ENCODE measurements around the gene UBE2QL1. TPM values are rescaled to one million over a fixed set of nuclear protein-coding genes. Genes with fewer than 3 reads are reported as not detected.

The UBE2QL1 gene
- total RNA-seq, 1 donor from 2014 or later: 4.4 TPM

DNA sequence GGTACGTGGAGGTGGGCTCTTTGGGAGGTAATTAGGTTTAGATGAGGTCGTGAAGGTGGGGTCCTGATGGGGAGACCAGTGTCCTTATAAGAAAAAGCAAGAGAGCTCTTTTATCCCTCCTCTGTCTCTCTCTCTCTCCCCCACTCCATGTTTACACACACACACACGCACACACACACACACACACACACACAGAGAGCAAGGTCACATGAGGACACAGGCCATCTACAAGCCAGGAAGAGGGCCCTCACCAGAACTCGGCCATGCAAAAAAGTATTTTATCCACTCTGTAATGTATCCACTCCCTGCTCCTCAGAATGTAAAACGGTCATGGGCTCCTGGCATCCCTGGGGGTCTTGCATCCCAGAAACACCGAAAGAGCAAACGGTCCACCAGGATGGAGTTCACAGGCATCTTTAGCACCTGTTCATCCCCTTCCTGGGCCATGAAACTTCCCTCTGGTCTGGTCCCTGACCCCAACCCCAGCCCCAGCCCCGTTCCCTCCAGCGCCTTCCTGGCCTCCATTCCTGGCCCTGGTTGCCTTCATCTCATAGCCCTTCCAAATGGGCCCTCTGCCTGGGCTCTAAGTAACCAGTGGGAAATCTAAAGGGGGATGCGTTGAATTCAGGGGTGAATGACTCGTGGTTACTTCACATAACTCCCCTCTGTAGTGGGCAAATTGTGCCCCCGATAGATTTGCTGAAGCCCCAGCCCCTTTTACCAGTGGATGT is 95.3 kb downstream of the UBE2QL1 start:
- no peaks in the 10 kb centered on the region for H3K4me1 Mint-ChIP-seq

More for the DNA sequence above, 95.3 kb downstream of the UBE2QL1 start:
- no peak overlapping the region for H3K4me3 Mint-ChIP-seq
- peaks cover 47% of the 10 kb centered on the region for H3K27me3 Mint-ChIP-seq (ENCODE audit: low read depth)
- no peak overlapping the region for H3K27ac Mint-ChIP-seq
- no peaks in the 10 kb centered on the region for H3K36me3 Mint-ChIP-seq
- H3K9me3 Mint-ChIP-seq: no peaks in the 10 kb centered on the region
- DNase-seq (ENCODE audit: low spot score in 2 of 2, unreplicated experiment in 2 of 2): peak in 1 of 2 experiments; percentile 10
- TF ChIP-seq, protein P1, sequence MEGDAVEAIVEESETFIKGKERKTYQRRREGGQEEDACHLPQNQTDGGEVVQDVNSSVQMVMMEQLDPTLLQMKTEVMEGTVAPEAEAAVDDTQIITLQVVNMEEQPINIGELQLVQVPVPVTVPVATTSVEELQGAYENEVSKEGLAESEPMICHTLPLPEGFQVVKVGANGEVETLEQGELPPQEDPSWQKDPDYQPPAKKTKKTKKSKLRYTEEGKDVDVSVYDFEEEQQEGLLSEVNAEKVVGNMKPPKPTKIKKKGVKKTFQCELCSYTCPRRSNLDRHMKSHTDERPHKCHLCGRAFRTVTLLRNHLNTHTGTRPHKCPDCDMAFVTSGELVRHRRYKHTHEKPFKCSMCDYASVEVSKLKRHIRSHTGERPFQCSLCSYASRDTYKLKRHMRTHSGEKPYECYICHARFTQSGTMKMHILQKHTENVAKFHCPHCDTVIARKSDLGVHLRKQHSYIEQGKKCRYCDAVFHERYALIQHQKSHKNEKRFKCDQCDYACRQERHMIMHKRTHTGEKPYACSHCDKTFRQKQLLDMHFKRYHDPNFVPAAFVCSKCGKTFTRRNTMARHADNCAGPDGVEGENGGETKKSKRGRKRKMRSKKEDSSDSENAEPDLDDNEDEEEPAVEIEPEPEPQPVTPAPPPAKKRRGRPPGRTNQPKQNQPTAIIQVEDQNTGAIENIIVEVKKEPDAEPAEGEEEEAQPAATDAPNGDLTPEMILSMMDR (IDR thresholded peaks at IDR 0.05; ENCODE audit: unreplicated experiment): no peak

Other genes with a start within 250 kb of the UBE2QL1 start
- gene MED10, start 70.3 kb upstream of the UBE2QL1 start, total RNA-seq: 38.4 to 39.6 TPM (median 39.4 TPM) in 3 replicates
- 72.6 to 75.4 TPM (median 74.4 TPM) in 3 replicates for gene NSUN2, start 184.2 kb downstream of the UBE2QL1 start, total RNA-seq
- 12.0 to 12.8 TPM (median 12.7 TPM) in 3 replicates for gene SRD5A1, start 184.6 kb downstream of the UBE2QL1 start, total RNA-seq